ENCODE results near the gene VARS1. TPM values are rescaled to one million over a fixed set of nuclear protein-coding genes. Genes with fewer than 3 reads are reported as not detected.
"Not testable (repeated sequence)": the region's sequence is repeated elsewhere in the genome, so short reads cannot be mapped to it uniquely, and the experiment has no call there.

Gene VARS1
- total RNA-seq, 1 donor from 2014 or later = 165 TPM

DNA sequence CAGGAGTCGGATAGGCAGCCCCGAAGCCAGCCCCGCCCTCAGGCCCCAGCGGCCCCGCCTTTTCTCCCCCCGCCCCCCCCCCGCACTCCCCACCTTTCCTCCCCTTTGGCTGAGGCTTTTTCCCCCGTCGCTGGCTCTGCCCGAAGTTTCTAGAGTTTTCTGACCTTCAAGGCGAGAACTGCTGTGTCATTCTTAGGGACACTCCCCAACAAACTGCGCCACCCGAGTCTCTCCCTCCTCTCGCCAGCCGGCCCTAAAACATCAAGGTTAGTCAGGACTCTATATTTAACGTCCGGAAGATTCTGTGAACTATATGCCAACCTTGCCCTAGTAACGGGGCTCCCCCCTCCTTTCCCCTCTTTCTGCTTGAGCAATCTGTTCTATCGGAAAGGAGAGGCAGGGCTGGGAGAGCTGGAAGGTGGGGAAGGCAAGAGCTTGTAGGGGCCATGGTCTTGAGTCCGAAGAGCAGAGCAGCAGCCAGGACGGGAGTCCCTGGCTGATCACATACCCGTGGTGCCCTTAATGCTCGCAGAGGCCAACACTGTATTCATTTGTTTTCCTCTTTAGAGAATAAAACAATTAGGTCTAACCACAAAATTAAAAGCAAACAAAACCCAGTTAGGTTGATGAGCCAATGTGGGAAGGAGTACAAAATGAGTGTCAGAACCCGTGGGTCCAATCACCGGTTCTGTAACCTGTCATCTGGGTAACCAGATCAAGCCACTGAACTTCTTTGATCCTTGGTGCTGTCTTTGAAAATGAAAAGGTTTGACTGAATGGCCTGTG, 26.7 kb upstream of the VARS1 start:
- DNase-seq (ENCODE audit: low read depth) = no peak
- TF ChIP-seq, protein P1, sequence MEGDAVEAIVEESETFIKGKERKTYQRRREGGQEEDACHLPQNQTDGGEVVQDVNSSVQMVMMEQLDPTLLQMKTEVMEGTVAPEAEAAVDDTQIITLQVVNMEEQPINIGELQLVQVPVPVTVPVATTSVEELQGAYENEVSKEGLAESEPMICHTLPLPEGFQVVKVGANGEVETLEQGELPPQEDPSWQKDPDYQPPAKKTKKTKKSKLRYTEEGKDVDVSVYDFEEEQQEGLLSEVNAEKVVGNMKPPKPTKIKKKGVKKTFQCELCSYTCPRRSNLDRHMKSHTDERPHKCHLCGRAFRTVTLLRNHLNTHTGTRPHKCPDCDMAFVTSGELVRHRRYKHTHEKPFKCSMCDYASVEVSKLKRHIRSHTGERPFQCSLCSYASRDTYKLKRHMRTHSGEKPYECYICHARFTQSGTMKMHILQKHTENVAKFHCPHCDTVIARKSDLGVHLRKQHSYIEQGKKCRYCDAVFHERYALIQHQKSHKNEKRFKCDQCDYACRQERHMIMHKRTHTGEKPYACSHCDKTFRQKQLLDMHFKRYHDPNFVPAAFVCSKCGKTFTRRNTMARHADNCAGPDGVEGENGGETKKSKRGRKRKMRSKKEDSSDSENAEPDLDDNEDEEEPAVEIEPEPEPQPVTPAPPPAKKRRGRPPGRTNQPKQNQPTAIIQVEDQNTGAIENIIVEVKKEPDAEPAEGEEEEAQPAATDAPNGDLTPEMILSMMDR (IDR thresholded peaks at IDR 0.05; ENCODE audit: insufficient read depth, low read length, poor library complexity, severe bottlenecking) = no peak
- Histone ChIP-seq H3K27me3 (ENCODE audit: control insufficient read depth, insufficient read depth, low read length) (no peaks in the 10 kb centered on the region), H3K4me3 (ENCODE audit: low read depth, low read length) (peak overlapping the region; percentile 31), H3K36me3 (ENCODE audit: control insufficient read depth, insufficient read depth, low read length) (no peaks in the 10 kb centered on the region)

DNA sequence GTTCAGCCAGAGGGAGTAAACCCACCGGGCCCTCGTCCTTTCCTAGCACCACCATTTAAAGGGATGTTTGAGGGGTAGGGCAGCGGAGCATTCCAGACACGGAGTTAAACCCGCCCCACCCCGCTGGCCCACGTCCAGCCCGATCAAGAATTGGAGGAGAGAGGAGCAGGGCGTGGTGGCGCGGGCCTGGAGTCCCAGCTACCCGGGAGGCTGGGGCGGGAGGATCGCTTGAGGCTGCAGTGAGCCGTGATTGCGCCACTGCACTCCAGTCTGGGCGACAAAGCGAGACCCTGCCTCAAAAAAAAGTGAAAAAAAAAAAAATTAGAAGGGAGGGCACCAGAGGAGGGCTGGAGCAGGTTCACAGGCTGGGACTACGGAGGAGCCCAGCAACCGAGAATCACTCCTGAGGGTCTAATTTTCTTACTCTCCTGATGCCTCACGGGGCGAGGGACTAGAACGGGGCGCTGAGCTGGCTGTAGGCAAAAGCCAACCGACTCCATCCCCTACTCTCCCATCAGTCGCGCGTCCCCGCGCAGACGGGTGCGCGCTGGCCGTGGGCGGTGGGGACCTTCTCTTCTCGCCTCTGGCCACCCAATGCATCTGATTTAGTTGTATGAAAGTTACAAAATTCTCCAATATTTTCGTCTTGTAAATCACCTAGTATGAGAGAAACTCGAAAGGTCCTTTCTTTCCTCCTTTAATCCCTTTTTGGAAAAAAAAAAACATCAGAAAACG, 25.9 kb upstream of the VARS1 start:
- no peaks in the 10 kb centered on the region for H3K36me3 ChIP-seq (ENCODE audit: control insufficient read depth, insufficient read depth, low read length)
- TF ChIP-seq, protein P1 (IDR thresholded peaks at IDR 0.05; ENCODE audit: insufficient read depth, low read length, poor library complexity, severe bottlenecking) = no peak
- peak overlapping the region; percentile 31 for H3K4me3 ChIP-seq (ENCODE audit: low read depth, low read length)
- no peaks in the 10 kb centered on the region for H3K27me3 ChIP-seq (ENCODE audit: control insufficient read depth, insufficient read depth, low read length)
- DNase-seq (ENCODE audit: low read depth) = no peak

DNA sequence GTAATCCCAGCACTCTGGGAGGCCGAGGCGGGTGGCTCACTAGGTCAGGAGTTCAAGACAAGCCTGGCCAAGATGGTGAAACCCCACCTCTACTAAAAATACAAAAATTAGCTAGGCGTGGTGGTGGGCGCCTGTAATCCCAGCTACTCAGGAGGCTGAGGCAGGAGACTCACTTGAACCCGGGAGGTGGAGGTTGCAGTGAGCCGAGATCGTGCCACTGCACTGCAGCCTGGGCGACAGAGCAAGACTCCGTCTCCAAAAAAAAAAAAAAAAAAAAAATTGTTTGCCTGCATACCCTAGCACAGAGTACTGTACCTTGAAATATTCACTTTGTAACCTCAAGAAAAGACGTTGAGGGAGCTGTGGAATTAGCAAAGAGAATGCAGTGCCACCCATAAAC, 24.8 kb upstream of the VARS1 start:
- not testable (repeated sequence) for H3K36me3 ChIP-seq (ENCODE audit: control insufficient read depth, insufficient read depth, low read length); H3K27me3 ChIP-seq (ENCODE audit: control insufficient read depth, insufficient read depth, low read length); H3K4me3 ChIP-seq (ENCODE audit: low read depth, low read length); DNase-seq (ENCODE audit: low read depth)

DNA sequence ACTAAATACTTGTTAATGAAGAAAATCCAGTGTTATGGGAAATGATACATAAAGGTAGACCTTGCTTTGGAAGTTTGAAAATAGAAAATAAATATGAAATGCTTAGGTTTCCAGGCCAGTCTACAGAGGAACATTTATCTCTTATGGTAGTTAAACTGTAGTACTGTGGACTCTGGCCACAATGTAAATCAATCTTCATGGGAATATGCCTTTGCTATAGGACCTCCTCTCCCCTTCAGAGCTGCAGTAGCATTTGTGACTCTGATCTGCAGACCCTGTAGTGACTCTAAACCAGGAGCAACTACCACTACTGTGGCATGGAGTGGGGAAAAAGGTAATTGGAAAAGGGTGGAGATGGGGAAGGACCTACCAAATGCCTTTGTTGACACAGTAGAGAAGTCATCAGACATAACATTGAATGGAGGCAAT, 24.3 kb upstream of the VARS1 start:
- Histone ChIP-seq H3K27me3 (ENCODE audit: control insufficient read depth, insufficient read depth, low read length) (no peaks in the 10 kb centered on the region), H3K4me3 (ENCODE audit: low read depth, low read length) (no peak overlapping the region), H3K36me3 (ENCODE audit: control insufficient read depth, insufficient read depth, low read length) (no peaks in the 10 kb centered on the region)
- TF ChIP-seq, protein P1 (IDR thresholded peaks at IDR 0.05; ENCODE audit: insufficient read depth, low read length, poor library complexity, severe bottlenecking) = no peak
- DNase-seq (ENCODE audit: low read depth) = no peak

DNA sequence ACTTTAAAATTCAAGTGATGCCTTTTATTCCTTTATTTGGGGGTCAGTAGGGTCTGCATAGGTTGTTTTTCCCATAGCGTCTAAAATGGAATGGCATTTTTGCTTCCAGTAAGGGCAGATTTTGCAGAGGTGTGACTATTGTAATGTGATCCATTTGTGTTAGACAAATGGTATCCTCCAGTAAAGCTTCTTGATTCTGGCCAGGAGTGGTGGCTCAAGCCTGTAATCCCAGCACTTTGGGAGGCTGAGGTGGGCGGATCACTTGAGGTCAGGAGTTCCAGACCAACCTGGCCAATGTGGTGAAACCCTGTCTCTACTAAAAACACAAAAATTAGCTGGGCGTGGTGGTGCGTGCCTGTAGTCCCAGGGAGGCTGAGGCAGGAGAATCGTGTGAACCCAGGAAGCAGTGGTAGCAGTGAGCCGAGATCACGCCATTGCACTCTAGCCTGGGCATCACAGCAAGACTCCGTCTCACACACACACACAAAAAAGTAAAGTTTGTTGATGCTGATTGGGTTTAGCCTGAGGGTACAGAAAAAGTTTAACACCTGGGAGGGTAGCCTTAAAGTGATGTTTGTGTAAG, 22.5 kb upstream of the VARS1 start:
- not testable (repeated sequence) for H3K27me3 ChIP-seq (ENCODE audit: control insufficient read depth, insufficient read depth, low read length); DNase-seq (ENCODE audit: low read depth); H3K36me3 ChIP-seq (ENCODE audit: control insufficient read depth, insufficient read depth, low read length); H3K4me3 ChIP-seq (ENCODE audit: low read depth, low read length)

DNA sequence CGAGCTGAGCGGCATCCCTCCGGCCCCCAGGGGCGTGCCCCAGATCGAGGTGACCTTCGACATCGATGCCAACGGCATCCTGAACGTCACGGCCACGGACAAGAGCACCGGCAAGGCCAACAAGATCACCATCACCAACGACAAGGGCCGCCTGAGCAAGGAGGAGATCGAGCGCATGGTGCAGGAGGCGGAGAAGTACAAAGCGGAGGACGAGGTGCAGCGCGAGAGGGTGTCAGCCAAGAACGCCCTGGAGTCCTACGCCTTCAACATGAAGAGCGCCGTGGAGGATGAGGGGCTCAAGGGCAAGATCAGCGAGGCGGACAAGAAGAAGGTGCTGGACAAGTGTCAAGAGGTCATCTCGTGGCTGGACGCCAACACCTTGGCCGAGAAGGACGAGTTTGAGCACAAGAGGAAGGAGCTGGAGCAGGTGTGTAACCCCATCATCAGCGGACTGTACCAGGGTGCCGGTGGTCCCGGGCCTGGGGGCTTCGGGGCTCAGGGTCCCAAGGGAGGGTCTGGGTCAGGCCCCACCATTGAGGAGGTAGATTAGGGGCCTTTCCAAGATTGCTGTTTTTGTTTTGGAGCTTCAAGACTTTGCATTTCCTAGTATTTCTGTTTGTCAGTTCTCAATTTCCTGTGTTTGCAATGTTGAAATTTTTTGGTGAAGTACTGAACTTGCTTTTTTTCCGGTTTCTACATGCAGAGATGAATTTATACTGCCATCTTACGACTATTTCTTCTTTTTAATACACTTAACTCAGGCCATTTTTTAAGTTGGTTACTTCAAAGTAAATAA, 21.8 kb upstream of the VARS1 start:
- not testable (repeated sequence) for H3K36me3 ChIP-seq (ENCODE audit: control insufficient read depth, insufficient read depth, low read length); DNase-seq (ENCODE audit: low read depth); H3K27me3 ChIP-seq (ENCODE audit: control insufficient read depth, insufficient read depth, low read length)
- peak overlapping the region; percentile 37 for H3K4me3 ChIP-seq (ENCODE audit: low read depth, low read length)
